Progenitor cell of endocrine pancreas (in vitro differentiated cells): ENCODE data around the gene ZNF331. TPM values are rescaled to one million over a fixed set of nuclear protein-coding genes. Genes with fewer than 3 reads are reported as not detected.

Experiments used
- DNase-seq: peaks from one replicate; pipeline ENCODE4 v3.0.0; 2021; ENCODE audit warnings: low spot score; ENCODE audit not compliant: unreplicated experiment
- H3K27ac Mint-ChIP-seq: 2 replicates; pipeline ENCODE4 v1.8.0; 2021; ENCODE audit warnings: mild to moderate bottlenecking, moderate library complexity, mixed read lengths
- H3K27me3 Mint-ChIP-seq: 2 replicates; pipeline ENCODE4 v1.8.0; 2021; ENCODE audit warnings: mixed read lengths
- H3K36me3 Mint-ChIP-seq: 2 replicates; pipeline ENCODE4 v1.8.0; 2022; ENCODE audit warnings: mixed read lengths; ENCODE audit not compliant: insufficient read depth
- H3K4me1 Mint-ChIP-seq: 2 replicates; pipeline ENCODE4 v1.8.0; 2021; ENCODE audit warnings: low read depth, mixed read lengths
- H3K4me3 Mint-ChIP-seq: 2 replicates; pipeline ENCODE4 v1.8.0; 2021; ENCODE audit warnings: low read depth, mild to moderate bottlenecking, moderate library complexity, mixed read lengths
- H3K9me3 Mint-ChIP-seq: 2 replicates; pipeline ENCODE4 v1.8.0; 2021; ENCODE audit warnings: low read depth, mixed read lengths
- total RNA-seq: library from RNA; stranded (reverse); gene quantifications from 2 replicates; pipeline ENCODE4 v1.2.1, GENCODE V29; 2021
- TF ChIP-seq, protein P1 (sequence below): fragments of 200-600 bp; sonication (generic); IDR thresholded peaks from one replicate; pipeline ENCODE4 v1.5.0; 2021; ENCODE audit warnings: antibody characterized with exemption, mild to moderate bottlenecking; ENCODE audit not compliant: unreplicated experiment

The ZNF331 gene
- total RNA-seq, 1 donor from 2014 or later = 29.9 TPM

GRCh38 chr19:53519446-53519845 is 18.5 kb upstream of the ZNF331 start:
- Mint-ChIP-seq H3K27me3 (no peaks in the 10 kb centered on the region), H3K4me1 (peaks cover 11% of the 10 kb centered on the region), H3K4me3 (peak overlapping the region; percentile 31), H3K9me3 (no peaks in the 10 kb centered on the region), H3K36me3 (peaks cover 7% of the 10 kb centered on the region), H3K27ac (peak overlapping the region; percentile 14)
- TF ChIP-seq, protein P1, sequence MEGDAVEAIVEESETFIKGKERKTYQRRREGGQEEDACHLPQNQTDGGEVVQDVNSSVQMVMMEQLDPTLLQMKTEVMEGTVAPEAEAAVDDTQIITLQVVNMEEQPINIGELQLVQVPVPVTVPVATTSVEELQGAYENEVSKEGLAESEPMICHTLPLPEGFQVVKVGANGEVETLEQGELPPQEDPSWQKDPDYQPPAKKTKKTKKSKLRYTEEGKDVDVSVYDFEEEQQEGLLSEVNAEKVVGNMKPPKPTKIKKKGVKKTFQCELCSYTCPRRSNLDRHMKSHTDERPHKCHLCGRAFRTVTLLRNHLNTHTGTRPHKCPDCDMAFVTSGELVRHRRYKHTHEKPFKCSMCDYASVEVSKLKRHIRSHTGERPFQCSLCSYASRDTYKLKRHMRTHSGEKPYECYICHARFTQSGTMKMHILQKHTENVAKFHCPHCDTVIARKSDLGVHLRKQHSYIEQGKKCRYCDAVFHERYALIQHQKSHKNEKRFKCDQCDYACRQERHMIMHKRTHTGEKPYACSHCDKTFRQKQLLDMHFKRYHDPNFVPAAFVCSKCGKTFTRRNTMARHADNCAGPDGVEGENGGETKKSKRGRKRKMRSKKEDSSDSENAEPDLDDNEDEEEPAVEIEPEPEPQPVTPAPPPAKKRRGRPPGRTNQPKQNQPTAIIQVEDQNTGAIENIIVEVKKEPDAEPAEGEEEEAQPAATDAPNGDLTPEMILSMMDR = no peak
- DNase-seq = no peak

DNA sequence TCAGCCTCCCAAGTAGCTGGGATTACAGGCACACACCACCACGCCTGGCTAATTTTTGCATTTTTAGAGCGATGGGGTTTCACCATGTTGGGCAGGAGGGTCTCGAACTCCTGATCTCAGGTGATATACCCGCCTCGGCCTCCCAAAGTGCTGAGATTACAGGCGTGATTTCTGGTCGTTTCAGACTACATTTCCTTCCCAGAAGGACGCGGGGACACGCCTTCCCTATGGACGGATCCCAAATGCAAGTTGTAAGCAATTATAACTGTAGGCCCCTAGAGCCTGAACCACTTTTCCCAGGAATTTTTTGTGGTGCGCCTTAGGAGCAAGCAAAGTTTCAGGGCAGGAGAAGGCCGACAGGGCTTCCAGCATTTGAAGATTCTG is 17.8 kb upstream of the ZNF331 start:
- peaks cover 11% of the 10 kb centered on the region for H3K4me1 Mint-ChIP-seq
- DNase-seq = no peak
- TF ChIP-seq, protein P1 = no peak
- H3K4me3 Mint-ChIP-seq = peak overlapping the region; percentile 99
- H3K27ac Mint-ChIP-seq = peak overlapping the region; percentile 97
- no peaks in the 10 kb centered on the region for H3K27me3 Mint-ChIP-seq
- peaks cover 12% of the 10 kb centered on the region for H3K36me3 Mint-ChIP-seq
- no peaks in the 10 kb centered on the region for H3K9me3 Mint-ChIP-seq

- peaks cover 18% of the 10 kb centered on the region for H3K36me3 Mint-ChIP-seq
- DNase-seq = peak; percentile 90
- H3K27me3 Mint-ChIP-seq = no peaks in the 10 kb centered on the region
- H3K4me1 Mint-ChIP-seq = peaks cover 11% of the 10 kb centered on the region
- peaks cover 5% of the 10 kb centered on the region for H3K9me3 Mint-ChIP-seq
- peak overlapping the region; percentile 99 for H3K4me3 Mint-ChIP-seq
- TF ChIP-seq, protein P1 = no peak
- peak overlapping the region; percentile 97 for H3K27ac Mint-ChIP-seq
Measured at GRCh38 chr19:53520547-53521372, 17.2 kb upstream of the ZNF331 start.

GRCh38 chr19:53521373-53522202 is 16.4 kb upstream of the ZNF331 start:
- Mint-ChIP-seq H3K4me3 (peak overlapping the region; percentile 99), H3K9me3 (peaks cover 10% of the 10 kb centered on the region), H3K36me3 (peaks cover 23% of the 10 kb centered on the region), H3K27me3 (no peaks in the 10 kb centered on the region), H3K4me1 (peaks cover 11% of the 10 kb centered on the region), H3K27ac (peak overlapping the region; percentile 49)
- DNase-seq = no peak
- TF ChIP-seq, protein P1 = no peak

DNA sequence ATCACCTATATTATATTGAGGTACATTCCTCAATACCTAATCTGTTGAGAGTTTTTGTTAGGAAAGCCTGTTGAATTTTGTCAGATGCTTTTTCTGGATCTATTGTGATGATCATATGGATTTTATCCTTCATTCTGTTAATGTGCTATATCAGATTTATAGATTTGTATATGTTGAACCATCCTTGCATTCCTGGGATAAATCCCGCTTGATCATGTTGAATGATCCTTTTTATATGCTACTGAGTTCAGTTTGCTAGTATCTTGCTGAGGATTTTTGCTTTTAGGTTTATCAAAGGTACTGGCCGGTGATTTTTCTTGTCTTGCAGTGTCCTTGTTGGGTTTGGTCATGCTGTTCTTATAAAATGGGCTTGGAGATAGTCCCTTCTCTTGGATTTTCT is 12.0 kb upstream of the ZNF331 start:
- H3K9me3 Mint-ChIP-seq = peaks cover 10% of the 10 kb centered on the region
- H3K36me3 Mint-ChIP-seq = peaks cover 23% of the 10 kb centered on the region
- no peak for DNase-seq
- TF ChIP-seq, protein P1 = no peak
- no peaks in the 10 kb centered on the region for H3K27me3 Mint-ChIP-seq
- H3K4me3 Mint-ChIP-seq = no peak overlapping the region
- H3K4me1 Mint-ChIP-seq = peaks cover 10% of the 10 kb centered on the region
- H3K27ac Mint-ChIP-seq = no peak overlapping the region
